HL-60 (cell line): ENCODE results near the gene DERL3.

Source experiments
- DNase-seq, 2 experiments: peaks; one replicate each; pipeline ENCODE4 v3.0.0-alpha.2; 2010 to 2020; ENCODE audit warnings: low read depth in 1 of 2, low spot score in 1 of 2
- H3K27ac ChIP-seq: fragments of 250-450 bp; sonication (Bioruptor Pico); replicated peaks from 2 replicates; pipeline ENCODE4 v1.5.1; 2020; ENCODE audit warnings: mild to moderate bottlenecking, moderate library complexity
- H3K27me3 ChIP-seq: fragments of 250-450 bp; sonication (Bioruptor Pico); 2 replicates; pipeline ENCODE4 v1.5.1; 2021; ENCODE audit warnings: mild to moderate bottlenecking, moderate library complexity; ENCODE audit not compliant: insufficient read depth, poor library complexity, severe bottlenecking
- H3K4me3 ChIP-seq: replicated peaks from 2 replicates; pipeline ENCODE4 v1.5.1; 2011; ENCODE audit warnings: mild to moderate bottlenecking, control low read depth, low read length; ENCODE audit not compliant: insufficient read depth
- CTCF ChIP-seq: IDR thresholded peaks from one replicate; pipeline ENCODE4 v1.5.1; 2011; ENCODE audit warnings: low read length, control low read depth, inconsistent platforms; ENCODE audit not compliant: insufficient read depth
- GABPA ChIP-seq: IDR thresholded peaks from 2 replicates; pipeline ENCODE4 v1.6.1; 2012; ENCODE audit warnings: low read depth
- POLR2AphosphoS5 ChIP-seq: IDR thresholded peaks from 2 replicates; pipeline ENCODE4 v1.6.1; 2012; ENCODE audit warnings: low read depth
- REST ChIP-seq: IDR thresholded peaks from 2 replicates; pipeline ENCODE4 v1.6.1; 2012; ENCODE audit warnings: low read depth; ENCODE audit not compliant: insufficient replicate concordance
- SPI1 ChIP-seq: IDR thresholded peaks from 2 replicates; pipeline ENCODE4 v1.6.1; 2012; ENCODE audit warnings: low read depth, mild to moderate bottlenecking, borderline replicate concordance

The DERL3 gene

GRCh38 chr22:23849009-23850006, 10.5 kb upstream of the DERL3 start:
- peak in 1 of 2 experiments; percentile 71 for DNase-seq
- Histone ChIP-seq H3K27ac (no peak overlapping the region), H3K27me3 (no peaks in the 10 kb centered on the region), H3K4me3 (no peak overlapping the region)
- TF ChIP-seq POLR2AphosphoS5 (no peak), CTCF (peak; percentile 69)

DNA sequence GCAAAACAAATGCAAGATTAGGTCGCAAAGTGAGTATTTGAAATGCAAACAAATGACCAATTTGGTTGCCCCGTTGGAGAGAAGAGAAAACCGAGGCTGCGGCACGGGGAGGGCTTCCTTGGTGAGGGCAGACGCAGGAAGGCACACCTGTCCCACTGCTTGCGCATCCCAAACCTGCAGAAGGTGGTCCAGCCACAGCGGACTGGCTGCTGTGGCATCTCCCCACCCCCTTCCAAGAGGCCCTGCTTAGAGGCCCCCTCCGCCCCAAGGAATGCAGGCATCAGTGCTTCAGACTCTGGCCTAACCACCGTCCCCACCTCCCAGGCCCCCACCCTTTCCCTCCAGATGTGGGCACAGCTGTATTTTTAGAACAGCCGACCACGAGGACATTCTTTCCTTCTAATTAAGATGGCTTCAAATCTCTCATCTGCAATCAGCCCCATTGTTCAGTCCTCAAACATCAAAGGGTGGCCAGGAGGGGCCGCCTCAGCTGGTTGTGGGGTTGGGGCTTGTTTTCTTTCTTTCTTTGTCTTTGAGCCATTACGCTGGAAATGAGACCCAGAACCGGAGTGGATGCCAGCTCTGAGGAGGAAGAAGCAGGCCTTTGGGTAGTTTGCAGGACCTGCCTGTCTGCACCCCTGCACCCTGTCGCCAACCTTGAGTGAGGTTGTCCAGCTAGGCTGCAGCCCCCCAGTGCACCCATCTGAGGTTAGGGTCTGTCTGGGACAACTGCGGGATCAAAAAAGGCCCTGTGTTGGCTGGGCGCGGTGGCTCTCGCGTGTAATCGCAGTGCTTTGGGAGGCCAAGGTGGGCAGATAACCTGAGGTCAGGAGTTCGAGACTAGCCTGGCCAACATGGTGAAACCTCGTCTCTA, 9.4 kb upstream of the DERL3 start:
- Histone ChIP-seq H3K4me3 (no peak overlapping the region), H3K27me3 (no peaks in the 10 kb centered on the region), H3K27ac (no peak overlapping the region)
- TF ChIP-seq POLR2AphosphoS5 (no peak), REST (no peak), CTCF (no peak), GABPA (no peak), SPI1 (no peak)
- no peak for DNase-seq

DNA sequence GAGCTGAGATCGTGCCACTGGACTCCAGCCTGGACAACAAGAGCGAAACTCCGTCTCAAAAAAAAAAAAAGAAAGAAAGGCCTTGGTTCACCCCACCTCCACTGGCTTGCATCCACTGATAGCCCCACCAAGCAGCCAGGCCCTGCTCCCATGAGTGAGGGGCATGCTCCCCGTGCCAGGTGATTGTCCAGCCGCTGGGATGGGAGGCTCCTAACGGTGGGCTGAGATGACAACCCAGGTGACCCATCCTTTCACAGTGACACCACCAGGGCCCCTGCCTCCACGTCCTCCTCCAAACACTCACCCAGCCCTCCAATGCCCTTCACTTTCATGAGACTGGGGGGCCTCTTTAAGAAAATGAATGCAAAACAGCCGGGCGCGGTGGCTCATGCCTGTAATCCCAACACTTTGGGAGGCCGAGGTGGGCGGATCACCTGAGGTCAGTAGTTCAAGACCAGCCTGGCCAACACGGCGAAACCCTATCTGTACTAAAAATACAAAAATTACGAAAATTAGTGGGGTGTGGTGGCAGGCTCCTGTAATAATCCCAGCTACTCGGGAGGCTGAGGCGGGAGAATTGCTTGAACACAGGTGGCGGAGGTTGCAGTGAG, 8.6 kb upstream of the DERL3 start:
- Histone ChIP-seq H3K4me3 (no peak overlapping the region), H3K27me3 (no peaks in the 10 kb centered on the region), H3K27ac (no peak overlapping the region)
- DNase-seq = no peak
- TF ChIP-seq POLR2AphosphoS5 (no peak), CTCF (no peak), REST (no peak), SPI1 (no peak), GABPA (no peak)
